ENCODE data around the gene ALKAL2. TPM values are rescaled to one million over a fixed set of nuclear protein-coding genes. Genes with fewer than 3 reads are reported as not detected.

The ALKAL2 gene
- polyA plus RNA-seq, 1 experiment: not detected

DNA sequence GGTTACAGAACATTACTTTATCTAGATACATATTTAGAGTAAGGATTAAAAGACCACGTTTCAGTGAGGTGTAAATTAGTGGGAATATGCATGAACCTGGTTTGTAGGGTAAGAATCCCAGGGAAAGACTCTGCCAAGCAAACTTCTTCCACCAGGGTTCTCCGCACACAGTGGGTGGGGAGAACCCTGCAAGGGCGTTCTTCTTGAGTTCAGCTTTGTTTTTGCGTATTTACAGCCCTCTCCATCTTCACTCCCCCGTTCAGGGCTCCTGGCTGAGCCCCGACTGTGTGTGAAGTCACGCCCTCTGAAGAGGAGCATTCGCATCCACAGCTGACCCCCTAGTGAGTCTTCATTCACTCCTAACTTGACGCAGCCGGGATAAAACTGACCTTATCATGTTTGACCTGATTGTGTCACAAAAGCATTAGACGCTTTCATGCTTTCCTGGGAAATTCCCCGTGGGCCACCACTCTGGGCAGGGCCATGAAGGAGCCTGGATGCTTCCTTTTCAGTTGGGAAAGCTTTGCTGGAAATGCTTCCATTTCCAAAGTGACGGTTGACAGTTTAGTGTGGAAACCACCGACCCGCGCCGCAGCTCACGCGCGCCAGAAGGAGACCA lies 1.0 kb downstream of the ALKAL2 start:
- peaks cover 12% of the 10 kb centered on the region for H3K27me3 ChIP-seq (ENCODE audit: control insufficient read depth, insufficient read depth, low read length)
- H3K9me3 ChIP-seq (ENCODE audit: control insufficient read depth, insufficient read depth, low read length): no peaks in the 10 kb centered on the region
- POLR2A ChIA-PET: no interaction called here
- H3K27ac ChIP-seq (ENCODE audit: low read depth, low read length): no peak overlapping the region
- H3K4me3 ChIP-seq (ENCODE audit: low read depth, low read length): peak overlapping the region; percentile 31; the same call in 1 of the 2 replicates
- CTCF ChIA-PET: interaction anchor here (3.5 kb wide), 1 partner anchor 40 kb away, joined by 21 read pairs; no protein-coding TSS in a partner anchor
- TF ChIP-seq CTCF (IDR thresholded peaks at IDR 0.05; ENCODE audit: low read depth, low read length): no peak
- no peak for DNase-seq (ENCODE audit: low read depth, low spot score)

DNA sequence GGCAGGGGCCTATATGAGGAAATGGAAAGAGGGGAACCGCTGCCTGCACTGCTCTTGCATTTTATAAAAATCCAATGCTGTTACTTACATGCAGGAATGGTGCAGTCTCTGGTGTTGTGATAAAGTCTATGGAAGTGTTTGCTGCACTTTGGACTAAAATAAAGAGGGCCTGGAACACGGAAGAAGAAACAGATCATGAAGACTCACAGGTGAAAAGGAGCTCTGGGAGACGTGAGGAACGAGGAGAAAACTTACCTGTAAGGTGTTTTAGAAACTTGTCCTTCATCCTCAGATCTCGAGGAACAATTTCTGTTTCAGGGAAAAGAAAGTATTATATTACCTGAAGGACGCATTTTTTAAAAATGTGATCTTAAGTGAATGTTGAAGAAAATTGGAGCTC lies 1.9 kb downstream of the ALKAL2 start:
- CTCF ChIA-PET: interaction anchor here (1.3 to 3.5 kb wide), 3 partner anchors 25 to 267 kb away, joined by 3 to 21 read pairs (median 4); no protein-coding TSS in a partner anchor
- POLR2A ChIA-PET: no interaction called here
- Histone ChIP-seq H3K27me3 (ENCODE audit: control insufficient read depth, insufficient read depth, low read length) (peaks cover 12% of the 10 kb centered on the region), H3K27ac (ENCODE audit: low read depth, low read length) (no peak overlapping the region), H3K4me3 (ENCODE audit: low read depth, low read length) (no peak overlapping the region), H3K9me3 (ENCODE audit: control insufficient read depth, insufficient read depth, low read length) (no peaks in the 10 kb centered on the region)
- no peak for DNase-seq (ENCODE audit: low read depth, low spot score)
- TF ChIP-seq CTCF (IDR thresholded peaks at IDR 0.05; ENCODE audit: low read depth, low read length): no peak

DNA sequence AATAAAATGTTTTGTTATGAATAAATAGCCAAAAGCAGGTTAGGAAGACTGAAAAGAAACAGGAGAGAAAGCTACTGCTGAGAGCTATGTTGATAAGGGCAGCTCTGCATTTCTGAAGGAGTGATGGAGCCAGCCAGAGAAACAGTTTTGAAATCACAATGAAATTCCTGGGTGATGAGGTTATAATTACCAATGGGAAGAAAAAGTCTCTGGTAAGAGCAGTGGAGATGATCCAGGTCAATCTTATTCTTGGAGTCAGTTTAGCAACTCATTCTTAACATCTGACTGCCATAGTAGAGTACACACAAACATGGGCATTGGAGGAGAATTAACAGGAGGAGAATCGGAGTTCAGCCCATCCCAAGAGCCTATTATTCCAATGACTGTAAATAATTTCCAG lies 2.4 kb downstream of the ALKAL2 start:
- Histone ChIP-seq H3K4me3 (ENCODE audit: low read depth, low read length) (no peak overlapping the region), H3K27me3 (ENCODE audit: control insufficient read depth, insufficient read depth, low read length) (peaks cover 12% of the 10 kb centered on the region), H3K9me3 (ENCODE audit: control insufficient read depth, insufficient read depth, low read length) (no peaks in the 10 kb centered on the region), H3K27ac (ENCODE audit: low read depth, low read length) (no peak overlapping the region)
- ChIA-PET CTCF (interaction anchor here (1.3 to 3.5 kb wide), 3 partner anchors 24 to 266 kb away, joined by 3 to 21 read pairs (median 4); no protein-coding TSS in a partner anchor), POLR2A (no interaction called here)
- peak; percentile 36 for DNase-seq (ENCODE audit: low read depth, low spot score)
- TF ChIP-seq CTCF (IDR thresholded peaks at IDR 0.05; ENCODE audit: low read depth, low read length): no peak

DNA sequence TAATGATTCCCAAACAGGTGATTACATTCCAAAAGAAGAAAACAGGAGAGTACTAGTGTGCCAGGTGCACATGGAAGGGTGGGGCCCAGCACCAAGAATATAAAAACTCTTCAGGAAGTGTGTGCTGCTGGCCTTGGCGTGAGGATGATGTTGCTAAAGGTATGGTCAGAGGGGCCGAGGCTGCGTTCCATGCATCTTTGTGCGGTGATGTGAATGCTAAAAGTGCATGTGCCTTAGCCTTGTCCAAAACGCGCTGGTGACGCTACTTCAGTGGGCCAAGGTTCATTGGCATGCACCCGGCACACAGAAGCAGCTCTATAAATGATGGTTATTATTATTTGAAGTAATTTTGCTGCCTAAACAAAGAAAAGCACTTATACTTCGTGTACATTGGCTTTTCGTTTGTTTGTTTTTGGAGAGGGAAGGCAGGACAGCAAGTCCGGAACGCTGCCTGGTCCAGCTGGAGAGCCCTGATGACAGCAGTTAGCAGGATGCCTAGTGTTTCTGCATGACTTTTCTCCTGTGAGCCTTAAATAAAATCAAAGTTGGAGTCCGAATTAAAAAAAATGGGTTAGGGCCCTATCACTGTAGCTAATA lies 2.9 kb downstream of the ALKAL2 start:
- no peak overlapping the region for H3K4me3 ChIP-seq (ENCODE audit: low read depth, low read length)
- TF ChIP-seq CTCF (IDR thresholded peaks at IDR 0.05; ENCODE audit: low read depth, low read length): no peak
- ChIA-PET POLR2A (no interaction called here), CTCF (interaction anchor here (1.3 to 3.5 kb wide), 3 partner anchors 24 to 266 kb away, joined by 3 to 21 read pairs (median 4); no protein-coding TSS in a partner anchor)
- no peak for DNase-seq (ENCODE audit: low read depth, low spot score)
- H3K9me3 ChIP-seq (ENCODE audit: control insufficient read depth, insufficient read depth, low read length): no peaks in the 10 kb centered on the region
- peaks cover 12% of the 10 kb centered on the region for H3K27me3 ChIP-seq (ENCODE audit: control insufficient read depth, insufficient read depth, low read length)
- no peak overlapping the region for H3K27ac ChIP-seq (ENCODE audit: low read depth, low read length)

Data from AG04450 (cell line).